ENCODE results near the gene GPD1L. TPM values are rescaled to one million over a fixed set of nuclear protein-coding genes. Genes with fewer than 3 reads are reported as not detected.
"Not testable (repeated sequence)": the region's sequence is repeated elsewhere in the genome, so short reads cannot be mapped to it uniquely, and the experiment has no call there.

Gene GPD1L
- total RNA-seq (2014; rRNA removed; shearing (Covaris generic)), result 12.1 and 13.5 TPM in 2 replicates
- 15.0 and 21.1 TPM in 2 replicates for polyA plus RNA-seq (2014; cell fraction: nucleus; rRNA removed)

DNA sequence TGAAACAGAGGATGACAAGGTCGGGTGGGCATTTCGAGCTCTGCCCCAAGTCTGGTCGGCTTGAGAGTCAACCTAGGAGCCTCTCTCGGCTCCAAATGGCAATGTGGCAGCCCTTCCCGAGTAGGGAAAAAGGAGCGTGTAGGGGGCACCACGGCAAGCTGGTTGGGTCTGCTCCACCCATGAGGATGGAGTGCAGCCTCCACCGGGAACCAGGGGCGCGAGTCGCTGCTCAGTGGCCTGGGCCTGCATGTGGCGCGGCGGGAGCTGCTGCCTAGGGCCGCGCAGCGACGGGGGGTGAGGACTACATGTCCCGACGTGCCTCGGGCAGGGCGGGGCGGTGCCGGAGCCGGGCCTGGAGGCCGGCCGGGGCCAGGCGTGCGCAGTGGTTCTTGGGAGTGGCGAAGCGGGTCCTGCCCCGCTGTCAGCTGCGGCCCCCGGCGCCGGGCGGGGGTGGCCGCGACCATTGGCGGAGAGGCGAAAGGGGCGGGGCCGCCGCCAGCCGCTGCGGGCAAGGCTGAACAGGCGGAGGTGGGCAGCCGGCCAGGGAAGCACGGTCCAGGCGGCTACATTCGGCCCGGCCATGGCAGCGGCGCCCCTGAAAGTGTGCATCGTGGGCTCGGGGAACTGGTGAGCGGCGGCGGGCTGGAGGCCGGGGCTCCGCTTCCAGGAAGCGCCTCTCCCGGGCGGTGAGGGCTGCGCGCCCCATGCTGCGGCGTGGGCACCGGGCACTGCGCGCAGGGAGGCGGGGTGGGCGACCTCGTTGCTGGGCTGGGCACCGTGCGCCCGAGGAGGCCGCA is at the start of gene GPD1L:
Gene GPD1L (plus strand): TSS at position 489 of the 797 bp plus-strand sequence. CDS start 92 bp downstream, at position 581.
- DNase-seq (ENCODE audit: extremely low read depth, low read depth), result peak; percentile 89

DNA sequence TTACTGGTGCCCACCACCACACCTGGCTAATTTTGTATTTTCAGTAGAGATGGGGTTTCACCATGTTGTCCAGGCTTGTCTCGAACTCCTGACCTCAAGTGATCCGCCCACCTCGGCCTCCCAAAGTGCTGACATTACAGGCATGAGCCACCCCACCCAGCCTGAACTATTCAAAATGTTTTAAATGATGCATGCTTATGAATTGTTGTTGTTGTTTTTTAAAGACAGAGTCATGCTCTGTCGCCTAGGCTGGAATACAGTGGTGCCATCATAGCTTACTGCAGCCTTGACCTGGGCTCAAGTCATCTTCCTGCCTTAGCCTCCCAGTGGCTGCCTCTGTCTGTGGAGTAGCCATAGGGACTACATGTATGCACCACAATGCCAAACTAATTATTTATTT is 48.0 kb upstream of the GPD1L start:
- not testable (repeated sequence) for DNase-seq (ENCODE audit: extremely low read depth, low read depth)

DNA sequence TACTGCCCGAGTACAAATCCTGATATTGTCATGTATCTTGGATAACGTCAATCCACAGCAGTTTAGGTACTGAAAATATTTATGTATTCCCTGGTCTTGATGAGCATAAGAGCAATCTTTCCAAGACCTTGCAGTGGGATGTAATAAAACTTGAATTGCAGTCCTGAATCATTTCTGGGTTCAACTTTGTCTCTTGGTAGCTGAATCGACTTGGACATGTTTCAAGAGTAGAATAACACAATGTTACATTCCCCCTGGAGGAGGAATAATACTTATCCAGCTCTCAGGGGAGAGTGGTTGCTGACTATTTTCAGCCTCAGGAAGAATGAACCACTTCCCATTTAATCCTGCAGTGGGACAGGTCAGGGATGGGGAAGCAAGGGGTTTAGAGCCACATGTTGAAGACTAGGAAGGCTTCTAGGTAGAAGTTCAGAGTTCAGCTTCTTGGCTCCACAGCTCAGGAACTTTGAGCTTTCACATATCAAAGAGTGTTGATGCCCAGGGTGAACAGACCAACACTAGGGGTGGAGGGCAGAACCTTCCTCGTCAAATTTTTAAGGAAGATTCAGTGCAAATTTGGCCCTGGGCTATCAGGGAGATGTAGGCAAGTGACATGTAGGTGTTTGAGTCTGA is 43.4 kb upstream of the GPD1L start:
- no peak for DNase-seq (ENCODE audit: extremely low read depth, low read depth)

DNA sequence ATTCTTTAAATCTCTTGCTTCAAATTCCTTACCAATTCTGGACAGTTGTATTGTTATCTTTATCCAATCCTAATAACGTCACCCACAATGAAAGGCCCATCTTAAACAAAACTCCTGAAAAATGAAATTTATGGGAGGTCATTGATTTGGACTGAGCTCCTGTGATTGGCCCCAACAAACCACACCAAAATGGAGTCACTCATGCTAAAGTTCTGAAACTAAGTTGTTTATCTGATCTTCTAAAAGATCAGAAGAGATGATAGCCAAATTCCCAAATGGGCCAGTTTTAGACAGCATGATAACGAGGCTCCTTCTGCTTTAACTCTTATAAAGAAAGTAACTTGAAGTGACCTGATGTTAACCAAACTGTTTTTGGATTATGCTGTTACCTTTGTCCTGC is 39.7 kb upstream of the GPD1L start:
- DNase-seq (ENCODE audit: extremely low read depth, low read depth), result no peak

DNA sequence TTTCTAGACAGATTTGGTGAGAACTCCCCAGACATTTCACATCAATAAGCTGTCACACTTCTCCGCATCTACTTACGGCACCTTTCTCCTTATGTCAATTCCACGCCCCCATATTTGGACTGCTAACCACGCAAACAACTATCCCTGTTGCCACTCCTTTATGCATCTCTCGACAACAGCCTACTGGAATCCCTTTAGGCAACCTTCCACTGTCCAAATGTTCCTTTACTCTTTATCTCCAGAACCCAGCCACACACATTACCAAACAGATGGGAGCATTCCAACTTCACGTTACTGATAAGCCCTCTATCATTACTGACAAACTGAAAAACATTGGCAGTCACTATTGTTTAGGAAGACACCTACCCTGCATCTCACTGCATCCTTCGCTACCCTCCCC is 32.2 kb upstream of the GPD1L start:
- DNase-seq (ENCODE audit: extremely low read depth, low read depth), result not testable (repeated sequence)

DNA sequence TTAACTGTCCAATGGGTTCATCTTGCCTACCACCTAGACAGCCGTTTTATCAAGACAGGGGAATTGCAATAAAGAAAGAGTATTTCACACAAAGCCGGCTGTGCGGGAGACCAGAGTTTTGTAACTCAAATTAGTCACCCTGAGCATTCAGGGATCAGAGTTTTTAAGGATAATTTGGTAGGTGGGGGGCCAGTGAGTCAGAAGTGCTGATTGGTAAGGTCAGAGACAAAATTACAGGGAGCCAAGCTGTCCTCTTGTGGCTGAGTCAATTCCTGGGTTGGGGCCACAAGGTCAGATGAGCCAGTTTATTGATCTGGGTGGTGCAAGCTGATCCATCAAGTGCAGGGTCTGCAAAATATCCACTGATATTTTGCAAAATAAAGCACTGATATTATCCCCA is 29.9 kb upstream of the GPD1L start:
- no peak for DNase-seq (ENCODE audit: extremely low read depth, low read depth)

DNA sequence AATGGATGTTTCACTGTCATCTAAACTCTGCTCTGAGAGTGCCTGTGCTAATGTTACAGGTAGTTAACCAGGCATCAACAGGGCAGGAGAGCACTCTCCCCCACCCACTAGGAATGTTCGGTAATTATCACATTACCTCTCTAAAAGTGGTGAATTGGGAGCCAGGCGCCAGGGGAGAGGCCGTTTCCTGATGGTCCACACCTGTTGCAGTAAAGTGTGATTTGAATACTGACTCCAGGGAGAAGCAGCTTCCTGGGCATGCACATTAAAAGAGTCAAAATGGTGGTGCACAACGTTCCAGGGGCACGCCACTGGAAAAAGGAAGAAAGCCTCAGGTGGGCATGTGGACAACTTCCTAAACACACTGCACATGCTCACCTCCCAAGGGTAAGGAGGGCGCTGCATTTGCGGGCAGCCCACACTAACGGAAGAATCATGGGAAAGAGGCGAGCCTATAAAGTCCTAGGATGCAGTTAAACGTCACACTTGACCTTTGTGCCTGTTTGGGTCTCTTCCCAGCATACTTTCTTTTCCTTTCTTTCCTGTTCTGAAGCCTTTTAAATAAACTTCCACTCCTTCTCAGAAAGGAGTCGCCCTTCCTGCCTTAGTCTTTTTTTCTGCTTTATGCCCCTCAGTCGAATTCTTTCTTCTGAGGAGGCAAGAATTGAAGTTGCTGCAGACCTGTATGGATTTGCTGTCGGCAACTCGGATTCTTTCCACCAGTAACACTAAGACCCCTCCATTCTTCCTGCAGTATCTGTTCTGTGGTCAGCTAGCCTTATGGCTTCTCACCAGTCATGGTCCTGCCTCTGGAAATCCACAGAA is 28.9 kb upstream of the GPD1L start:
- DNase-seq (ENCODE audit: extremely low read depth, low read depth), result no peak

DNA sequence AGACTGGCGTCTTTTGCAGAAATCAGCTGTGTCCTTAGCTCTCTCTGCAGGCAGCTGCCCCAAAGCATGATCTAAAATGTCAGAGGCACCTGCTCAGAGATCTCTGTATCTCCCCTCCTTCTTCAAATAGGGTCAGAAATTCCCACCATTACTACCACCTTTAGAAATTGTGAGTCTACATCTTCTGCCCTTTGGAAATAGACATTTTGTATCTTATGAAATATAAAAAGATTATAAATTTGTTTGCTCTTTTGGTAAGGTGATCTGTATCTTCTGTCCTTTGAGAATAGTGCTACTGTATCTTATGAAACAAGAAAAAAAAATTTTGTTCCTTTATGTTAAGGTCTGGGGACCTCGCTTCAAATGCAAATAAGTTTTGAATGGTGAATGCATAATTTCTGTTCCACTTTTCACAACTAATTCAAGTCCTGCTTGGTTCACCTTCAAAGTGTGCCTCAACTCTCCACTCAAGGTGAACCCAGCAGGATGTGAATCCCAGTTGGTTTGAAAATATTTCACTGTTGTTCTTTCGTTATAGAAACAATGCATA is 28.3 kb upstream of the GPD1L start:
- DNase-seq (ENCODE audit: extremely low read depth, low read depth), result no peak

DNA sequence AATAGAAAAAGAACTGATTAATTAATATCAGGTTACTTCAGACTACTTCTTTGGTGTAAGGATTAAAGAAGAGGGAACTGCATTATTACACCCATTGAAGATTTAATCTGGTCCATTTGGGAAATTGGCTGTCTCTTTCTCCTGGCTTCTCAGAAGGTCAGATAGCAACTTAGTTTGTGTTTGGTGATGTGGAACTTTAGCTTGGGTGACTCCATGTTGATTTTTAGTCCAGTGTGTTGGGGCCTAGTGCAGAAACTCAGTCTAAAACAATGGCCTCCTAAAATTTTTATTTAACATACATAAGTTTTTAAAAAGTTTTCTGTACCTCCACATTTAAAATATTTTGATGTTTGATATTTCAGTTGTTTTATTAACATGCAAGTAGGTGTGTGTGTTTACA is 27.6 kb upstream of the GPD1L start:
- DNase-seq (ENCODE audit: extremely low read depth, low read depth), result no peak

DNA sequence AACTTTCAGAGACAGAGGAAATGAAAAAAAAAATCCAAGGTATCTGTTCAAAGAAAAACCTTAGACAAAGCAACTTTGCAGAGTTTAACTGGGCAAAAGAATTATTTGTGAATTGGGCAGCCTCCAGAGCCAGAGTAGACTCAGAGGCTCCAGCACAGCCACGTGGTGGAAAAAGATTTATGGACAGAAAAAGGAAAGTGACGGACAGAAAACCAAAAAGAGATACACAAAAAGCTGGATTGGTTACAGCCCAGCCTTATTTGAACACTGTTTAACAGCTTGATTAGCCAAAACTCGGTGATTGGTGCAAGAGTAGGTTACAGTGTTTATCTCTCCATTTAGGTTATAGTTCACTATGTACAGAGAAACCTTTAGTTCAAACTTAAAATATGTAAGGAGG is 23.7 kb upstream of the GPD1L start:
- no peak for DNase-seq (ENCODE audit: extremely low read depth, low read depth)

DNA sequence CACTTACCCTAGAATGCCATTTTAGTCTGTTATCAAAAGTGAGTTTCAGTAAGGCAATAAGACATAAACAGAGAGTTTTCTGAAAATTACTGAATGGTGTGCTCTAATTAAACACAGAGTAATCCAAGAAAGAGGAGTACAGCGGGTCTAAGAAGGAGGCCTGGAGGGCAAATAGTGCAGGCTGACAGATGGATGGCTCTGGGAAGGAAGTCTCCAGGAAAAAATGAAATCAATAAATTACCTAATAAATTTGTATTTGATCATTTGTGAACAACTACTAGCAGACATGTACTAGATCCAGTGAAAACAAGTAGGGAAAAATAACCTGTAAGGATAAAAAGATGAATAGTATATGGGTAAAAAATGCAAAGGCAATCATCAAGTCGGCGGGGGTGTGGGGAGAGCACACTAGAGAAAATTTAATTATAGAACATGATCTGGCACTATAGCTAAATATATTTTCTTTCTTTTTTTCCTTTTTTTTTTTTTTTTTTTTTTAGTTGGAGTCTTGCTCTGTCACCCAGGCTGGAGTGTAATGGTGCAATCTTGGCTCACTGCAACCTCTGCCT is 22.6 kb upstream of the GPD1L start:
- DNase-seq (ENCODE audit: extremely low read depth, low read depth), result no peak

DNA sequence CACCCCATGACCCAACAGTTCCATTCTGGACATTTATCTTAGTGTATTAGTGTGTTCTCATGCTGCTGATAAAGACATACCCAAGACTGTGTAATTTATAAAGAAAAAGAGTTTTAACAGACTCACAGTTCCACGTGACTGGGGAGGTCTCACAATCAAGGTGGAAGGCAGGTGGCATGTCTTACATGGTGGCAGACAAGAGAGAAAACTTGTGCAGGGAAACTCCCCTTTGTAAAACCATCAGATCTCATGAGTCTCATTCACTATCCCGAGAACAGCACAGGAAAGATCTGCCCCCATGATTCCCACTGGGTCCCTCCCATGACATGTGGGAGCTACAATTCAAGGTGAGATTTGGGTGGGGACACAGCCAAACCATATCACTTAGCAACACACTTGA is 21.6 kb upstream of the GPD1L start:
- no peak for DNase-seq (ENCODE audit: extremely low read depth, low read depth)

DNA sequence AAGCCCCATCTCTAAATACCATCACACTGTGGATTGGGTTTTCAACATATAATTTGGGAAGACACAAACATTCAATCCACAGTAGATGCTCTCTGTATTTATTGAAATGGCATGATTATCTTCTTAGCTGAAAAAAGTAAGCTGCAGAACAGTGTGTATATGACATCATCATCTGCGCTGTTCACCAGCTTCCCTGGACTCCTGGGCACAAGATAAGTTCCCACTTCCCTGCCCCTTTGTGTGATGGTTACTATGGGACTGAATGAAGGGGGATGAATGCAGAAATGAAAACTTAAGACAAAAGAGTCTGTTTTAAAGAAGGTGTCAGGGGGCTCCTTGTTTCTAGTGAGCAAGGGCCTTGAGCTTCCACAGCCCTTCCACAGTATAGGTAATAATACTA is 20.0 kb upstream of the GPD1L start:
- no peak for DNase-seq (ENCODE audit: extremely low read depth, low read depth)

DNA sequence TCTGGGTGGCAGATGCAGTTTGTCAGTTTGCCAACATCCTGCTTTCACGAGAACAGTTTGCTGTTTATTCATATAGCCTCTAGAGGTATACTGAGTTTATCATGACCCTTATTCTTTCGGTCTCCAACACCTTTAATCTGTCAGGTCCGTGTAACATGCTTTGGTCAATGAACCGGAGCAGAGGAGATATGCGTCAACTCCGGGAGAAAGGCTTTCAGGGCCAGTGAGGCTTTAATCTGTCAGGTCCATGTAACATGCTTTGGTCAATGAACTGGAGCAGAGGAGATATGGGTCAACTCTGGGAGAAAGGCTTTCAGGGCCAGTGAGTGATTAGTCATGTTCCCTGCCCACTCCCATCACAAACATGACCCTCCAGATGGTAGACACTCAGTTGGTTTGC is 16.9 kb upstream of the GPD1L start:
- no peak for DNase-seq (ENCODE audit: extremely low read depth, low read depth)

DNA sequence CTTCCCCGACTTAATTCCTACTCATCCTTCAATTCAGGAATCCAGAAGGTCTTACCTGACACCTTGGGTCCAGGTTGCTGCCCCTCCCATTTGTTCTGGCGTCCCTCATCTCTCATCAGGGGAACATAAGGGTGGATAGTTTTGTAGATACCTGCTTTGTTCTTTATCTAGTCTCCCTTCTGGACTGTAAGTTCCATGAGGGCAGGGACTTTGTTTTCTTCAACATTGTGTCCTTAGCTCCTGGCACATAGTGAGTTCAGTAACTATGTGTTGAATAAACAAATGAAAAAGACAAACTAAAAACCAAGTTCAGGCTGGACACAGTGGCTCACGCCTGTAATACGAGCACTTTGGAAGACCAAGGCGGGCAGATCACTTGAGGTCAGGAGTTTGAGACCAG is 13.2 kb upstream of the GPD1L start:
- DNase-seq (ENCODE audit: extremely low read depth, low read depth), result no peak

DNA sequence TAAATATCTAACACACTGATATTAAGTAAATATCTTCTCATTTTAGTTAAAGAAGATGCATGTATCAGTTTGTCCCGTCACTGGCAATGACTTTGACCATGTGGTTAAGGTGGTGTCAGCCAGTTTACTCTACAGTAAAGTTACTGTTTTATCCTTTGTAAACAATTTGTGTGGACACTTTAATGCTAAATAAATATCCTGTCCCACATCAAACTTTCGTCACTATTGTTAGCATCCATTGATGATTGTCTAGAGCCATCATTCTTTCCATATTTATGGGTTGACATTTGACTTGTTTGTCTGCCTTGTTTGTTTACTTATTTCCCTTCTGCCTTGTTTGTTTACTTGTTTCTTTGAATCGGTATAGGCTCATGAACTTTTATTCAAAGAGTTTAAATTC is 11.0 kb upstream of the GPD1L start:
- no peak for DNase-seq (ENCODE audit: extremely low read depth, low read depth)

DNA sequence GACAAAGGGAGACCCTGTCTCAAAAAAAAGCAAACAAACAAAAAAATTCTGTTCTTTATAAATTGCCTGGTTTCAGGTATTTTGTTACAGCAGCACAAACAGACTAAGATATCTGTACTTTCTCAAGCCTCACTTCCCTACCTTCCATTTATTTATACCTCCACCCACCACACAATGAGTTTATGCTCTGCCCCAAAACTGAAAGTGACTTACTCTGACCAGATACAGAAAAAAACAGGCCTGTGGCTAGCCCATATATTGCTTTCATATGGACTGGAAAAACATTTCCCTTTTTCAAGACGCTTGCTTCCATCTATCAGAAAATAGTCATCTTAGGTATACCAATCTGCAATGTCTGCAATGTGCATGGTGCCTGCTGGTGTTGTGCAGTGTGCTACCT is 8.7 kb upstream of the GPD1L start:
- no peak for DNase-seq (ENCODE audit: extremely low read depth, low read depth)

DNA sequence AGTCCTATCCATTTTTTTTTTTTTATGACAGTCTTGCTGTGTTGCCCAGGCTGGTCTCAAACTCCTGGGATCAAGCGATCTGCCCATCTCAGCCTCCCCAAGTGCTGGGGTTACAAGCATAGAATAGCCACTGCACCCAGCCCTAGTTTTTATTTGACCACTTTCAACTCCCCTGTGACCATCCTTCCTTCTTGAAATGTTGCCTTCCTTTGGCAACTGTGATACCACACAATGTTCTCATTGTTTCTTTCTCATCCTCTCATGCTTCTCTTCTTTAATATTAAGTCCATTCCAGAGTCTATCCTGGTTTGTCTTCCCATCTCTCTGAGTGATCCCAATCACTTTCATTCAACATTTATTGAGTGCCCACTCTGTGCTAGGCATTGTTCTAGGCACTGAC is 7.9 kb upstream of the GPD1L start:
- DNase-seq (ENCODE audit: extremely low read depth, low read depth), result no peak

DNA sequence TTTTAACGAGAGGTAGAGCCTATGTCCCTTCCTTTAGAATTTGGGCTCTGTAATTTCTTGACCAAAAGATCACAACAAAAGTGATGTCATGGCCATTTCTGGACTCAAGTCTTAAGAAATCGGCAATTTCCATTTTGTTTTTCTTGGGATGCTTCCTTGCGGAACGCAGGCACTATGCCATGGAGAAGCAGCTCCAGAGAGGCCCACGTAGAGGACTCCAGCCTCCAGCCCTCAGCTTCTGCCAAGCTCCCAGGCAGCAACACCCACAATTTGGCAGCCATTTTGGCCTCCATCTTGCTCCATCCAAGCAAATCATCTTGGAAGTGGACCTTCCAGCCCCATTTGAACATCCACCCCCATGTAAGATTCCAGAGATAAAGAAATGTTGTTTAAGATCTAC is 6.0 kb upstream of the GPD1L start:
- no peak for DNase-seq (ENCODE audit: extremely low read depth, low read depth)

DNA sequence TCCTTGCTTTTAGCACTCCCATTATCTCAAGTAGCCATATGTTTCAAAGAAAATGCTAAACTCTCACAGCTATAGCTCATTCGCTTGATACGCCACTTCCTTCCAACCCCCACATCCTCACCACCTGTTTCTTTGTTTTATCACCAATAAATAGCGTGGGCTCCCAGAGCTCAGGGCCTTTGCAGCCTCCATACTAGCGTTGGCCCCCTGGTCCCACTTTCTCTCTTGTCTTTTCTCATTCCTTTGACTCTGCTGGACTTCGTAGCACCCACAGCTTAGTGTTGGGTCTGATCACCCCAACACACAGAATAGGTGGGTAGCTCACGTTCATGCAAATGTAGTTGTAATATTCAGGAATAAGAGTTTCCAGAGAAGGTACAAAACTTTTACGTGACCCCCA is 4.1 kb upstream of the GPD1L start:
- DNase-seq (ENCODE audit: extremely low read depth, low read depth), result no peak

DNA sequence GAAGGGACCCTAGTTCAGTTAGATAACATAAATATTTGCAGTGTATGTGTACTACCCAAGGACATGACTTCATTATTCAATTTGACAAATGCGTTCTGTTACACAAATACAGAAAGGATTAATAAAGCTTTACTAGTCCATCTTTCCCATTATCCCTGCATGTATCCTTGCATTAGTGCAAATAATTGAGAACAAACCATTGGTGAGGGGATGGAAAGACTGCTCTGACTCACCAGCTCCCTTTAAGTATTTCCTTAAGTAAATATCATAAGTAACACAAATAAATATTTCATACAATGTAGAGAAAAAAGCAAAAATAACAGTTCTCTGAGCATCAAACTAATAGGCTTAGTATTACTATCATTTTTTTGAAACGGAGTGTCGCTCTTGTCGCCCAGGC is 1.9 kb upstream of the GPD1L start:
- DNase-seq (ENCODE audit: extremely low read depth, low read depth), result no peak
